RKO (cell line): ENCODE measurements around the gene KCNIP4.

ENCODE experiments used
- DNase-seq: peaks from one replicate; pipeline ENCODE4 v3.0.0-alpha.2; 2016; ENCODE audit warnings: low spot score

KCNIP4 gene

DNA sequence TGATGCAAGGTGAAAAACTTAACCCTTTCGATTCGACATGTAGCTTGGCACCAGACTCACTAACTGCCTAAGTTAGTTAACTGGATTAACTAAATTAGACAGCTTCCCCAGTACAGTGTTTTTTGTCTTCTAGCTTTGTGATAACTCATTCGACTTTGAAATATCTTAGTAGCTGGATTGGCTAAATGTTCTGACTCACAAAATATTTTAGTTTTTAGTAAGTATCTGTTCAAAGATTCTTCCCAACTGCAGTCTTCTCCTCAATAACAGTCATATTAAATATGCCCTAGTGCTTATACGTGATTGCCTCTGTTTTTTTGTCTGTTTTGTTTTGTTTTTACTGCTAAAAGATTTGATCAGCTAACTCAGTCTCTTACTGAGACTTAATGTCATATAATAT, 102.9 kb downstream of the KCNIP4 start:
- no peak for DNase-seq

DNA sequence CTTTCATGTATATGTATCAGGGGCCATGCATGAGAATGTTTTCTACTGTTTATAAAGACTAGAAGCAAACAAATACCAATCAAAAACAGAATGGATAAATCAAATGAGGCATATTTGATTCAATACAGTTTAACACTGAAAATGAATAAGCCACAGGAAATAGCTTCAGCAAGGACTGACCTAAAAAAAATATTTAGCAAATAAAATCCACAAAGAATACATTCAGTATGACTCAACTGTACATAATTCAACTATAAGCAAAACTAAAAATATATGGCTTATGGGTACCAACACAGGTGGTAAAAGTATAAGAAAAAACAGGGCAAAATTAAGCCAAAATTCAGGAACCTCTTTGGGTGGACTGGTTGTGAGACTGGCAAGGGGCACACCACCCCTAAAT, 112.9 kb downstream of the KCNIP4 start:
- DNase-seq = no peak

DNA sequence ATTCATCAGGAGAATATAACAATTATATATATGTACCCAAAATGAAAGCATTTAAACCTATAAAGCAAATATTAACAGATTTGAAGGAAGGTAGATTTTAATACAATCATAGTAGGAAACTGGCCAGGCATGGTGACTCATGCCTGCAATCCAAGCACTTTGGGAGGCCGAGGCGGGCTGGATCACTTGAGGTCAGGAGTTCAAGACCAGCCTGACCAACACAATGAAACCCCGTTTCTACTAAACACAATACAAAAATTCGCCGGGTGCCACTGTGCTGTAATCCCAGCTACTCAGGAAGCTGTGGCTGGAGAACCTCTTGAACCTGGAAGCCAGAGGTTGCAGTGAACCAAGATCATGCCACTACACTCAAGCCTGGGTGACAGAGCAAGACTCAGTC, 118.3 kb downstream of the KCNIP4 start:
- no peak for DNase-seq

DNA sequence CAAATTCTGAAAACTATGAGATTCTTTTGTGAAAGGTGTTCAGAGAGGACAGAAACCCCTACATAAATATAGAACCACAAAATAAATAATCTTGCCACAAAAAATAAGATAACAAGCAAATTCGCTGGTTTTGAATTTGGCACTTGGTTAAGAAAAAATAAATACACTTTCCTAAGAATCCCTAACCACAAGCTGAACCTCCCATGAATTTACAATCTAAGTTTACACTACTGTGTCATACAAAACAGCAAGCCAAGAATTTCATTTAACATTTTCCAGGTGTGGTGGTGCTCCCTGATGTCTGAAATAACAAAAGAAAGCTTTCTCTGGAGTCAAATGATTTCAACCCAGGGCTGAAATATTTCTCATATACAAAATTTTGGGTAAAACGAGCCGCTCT, 121.0 kb downstream of the KCNIP4 start:
- DNase-seq = no peak

DNA sequence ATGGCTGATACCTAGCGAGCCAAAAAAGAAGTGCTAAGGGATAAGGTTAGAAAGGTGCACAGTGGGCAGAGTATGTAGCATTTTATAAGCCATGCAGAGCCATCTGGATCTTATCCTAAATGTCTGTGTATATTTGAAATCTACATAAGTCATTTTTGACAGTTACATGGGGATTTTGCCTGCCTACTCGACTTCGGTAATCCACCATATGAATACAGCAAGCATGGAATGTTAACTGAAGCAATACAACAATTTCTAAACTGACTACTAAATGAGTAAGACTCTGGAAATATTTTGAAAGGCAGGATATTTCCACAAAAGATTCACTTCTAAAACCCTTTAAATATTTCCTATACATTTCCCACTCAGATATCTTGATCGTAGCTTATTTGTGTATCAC, 122.5 kb downstream of the KCNIP4 start:
- no peak for DNase-seq

DNA sequence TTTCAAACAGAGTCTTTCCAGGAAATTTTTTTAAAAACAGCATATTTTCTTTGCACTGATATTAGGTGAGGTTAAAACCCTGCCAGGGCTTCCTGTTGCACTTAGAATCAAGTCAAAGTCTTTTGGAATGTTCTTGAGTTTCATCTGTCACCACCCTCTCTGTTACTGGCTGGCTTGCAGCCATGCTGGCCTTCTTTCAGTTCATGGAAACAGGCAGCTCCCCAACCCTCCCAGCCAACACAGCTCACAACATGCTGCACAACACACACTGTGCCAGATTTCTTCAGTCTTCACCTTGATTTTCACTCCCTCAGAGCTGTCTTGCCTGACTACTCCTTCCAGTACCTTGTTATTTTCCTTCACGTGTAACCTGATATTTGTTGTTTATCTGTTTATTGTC, 129.5 kb downstream of the KCNIP4 start:
- no peak for DNase-seq

DNA sequence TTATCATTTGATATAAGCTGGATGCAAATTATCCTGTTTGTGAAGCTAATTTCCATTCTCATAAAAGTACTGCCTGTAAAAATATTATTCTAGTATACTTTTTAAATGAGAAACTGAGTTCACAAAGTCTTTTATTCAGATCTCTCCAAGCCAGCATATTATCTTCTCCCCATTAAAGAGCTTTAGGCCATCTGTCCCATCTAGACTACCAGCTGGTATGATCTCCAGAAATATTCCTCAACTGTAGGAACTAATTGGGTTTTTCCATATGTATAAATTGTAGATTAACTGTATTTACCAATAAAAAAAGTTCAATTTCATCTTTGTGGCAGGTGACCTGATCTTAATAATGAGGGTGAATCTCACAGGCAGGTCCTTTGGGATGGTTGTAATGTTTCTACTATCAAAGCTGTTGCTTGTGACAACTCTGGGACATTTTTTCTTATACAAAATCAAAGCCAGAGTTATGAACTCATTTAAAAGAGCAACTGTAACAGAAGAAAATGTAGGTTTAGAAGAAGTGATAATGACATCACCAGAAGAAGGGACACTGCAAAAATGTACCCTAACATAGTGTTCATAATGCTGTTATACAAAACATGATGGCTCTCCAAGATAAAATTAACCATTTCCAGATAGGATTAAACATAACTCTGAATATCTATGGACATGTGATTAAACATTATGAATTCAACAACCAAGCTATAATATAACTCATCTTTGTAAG, 132.8 kb downstream of the KCNIP4 start:
- DNase-seq = no peak

DNA sequence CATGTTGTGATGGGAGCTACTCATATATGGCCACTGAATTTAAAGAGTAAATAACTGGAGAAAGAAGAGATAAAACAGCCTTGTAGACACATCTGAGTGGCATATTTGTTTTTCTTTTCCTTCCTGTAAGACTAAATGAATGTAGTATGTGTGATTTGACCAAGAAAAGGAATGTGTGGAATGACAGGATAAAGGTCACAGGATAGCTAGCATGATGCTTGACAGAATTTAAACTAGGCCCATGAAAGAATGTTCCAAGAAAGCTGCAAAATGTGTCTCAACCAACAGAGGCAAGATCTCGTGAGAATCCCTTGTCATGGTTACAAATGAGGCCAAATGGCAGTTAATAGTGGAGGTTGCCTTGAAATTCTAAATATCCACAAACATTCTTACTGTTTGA, 137.0 kb downstream of the KCNIP4 start:
- DNase-seq = no peak

DNA sequence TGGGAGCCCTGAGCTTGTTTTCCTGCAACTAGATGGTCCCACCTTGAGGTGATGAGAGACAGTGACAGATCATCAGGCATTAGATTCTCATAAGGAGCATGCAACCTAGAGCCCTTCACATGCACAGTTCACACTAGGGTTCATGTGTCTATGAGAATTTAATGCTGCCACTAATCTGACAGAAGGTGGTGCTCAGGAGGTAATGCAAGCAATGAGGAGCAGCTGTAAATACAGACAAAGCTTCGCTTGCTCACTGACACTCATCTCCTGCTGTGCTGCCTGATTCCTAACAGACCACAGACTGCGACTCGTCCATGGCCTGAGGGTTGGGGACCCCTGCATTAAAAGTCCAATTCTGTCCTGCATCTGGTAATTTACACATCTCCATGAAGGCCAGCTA, 141.6 kb downstream of the KCNIP4 start:
- DNase-seq = peak; percentile 1

DNA sequence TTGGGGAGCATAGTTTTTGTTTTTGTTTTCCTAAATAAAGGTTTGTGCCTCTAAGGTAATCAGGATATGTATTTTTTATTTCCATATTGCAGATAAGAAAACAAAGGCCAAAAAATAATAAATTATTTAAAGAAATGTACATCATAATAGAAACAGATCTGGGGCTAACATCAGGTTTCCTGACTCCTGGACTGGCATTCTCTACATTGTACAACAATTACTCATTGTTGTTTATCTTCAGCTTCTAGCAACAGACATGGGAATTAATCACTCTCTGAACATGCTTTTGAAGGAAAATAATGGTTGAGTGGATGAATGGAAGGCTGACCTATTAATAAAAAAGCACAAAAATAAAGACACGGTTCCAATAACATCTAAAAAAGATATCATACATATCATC, 146.2 kb downstream of the KCNIP4 start:
- peak; percentile 9 for DNase-seq

DNA sequence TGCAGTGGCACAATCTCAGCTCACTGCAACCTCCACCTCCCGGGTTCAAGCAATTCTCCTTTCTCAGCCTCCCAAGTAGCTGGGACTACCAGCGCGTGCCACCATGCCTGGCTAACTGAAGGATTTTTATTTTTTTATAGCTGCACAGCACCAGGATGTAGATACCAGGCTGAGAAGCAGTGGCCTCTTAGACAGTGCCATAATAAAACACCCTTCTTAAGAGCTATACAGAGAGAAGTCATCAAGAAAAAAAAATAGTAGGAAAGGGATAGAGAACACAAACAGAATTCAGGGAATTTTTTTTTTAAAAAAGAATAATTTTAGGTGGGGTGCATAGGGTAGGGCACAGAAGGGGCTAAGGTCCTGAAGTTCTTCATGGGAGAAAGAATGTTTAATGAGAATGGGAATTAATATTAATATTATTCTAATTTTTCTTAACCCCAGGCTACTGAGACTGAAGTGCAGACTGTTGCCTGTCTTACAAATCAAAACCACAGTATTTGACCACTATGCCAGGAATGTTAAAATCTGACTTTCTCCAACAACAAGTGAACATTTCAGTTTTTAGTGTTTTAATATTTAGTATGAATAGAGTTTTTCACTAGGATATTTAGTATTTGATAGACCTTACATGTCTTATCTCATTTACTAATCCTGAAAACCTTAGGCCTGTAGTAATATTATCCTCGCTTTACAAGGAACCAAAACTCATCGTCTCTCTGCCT, 146.7 kb downstream of the KCNIP4 start:
- no peak for DNase-seq

DNA sequence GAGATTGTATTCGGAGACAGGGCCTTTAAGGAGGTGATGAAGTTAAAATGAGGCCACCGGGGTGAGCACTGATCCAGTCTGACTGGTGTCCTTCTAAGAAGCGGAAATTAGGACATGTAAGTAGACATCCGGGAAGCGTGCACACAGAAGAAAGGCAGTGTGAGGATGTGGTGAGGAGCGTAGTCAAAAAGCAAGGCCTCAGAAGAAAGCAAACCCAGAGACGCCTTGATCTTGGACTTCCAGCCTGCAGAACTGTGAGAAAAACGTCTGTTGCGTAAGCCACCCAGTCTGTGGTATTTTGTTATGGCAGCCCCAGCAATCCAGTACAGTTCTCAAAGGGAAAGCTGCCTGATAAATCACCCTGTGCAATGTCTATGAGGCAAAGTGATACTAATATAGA, 153.5 kb downstream of the KCNIP4 start:
- DNase-seq = no peak

DNA sequence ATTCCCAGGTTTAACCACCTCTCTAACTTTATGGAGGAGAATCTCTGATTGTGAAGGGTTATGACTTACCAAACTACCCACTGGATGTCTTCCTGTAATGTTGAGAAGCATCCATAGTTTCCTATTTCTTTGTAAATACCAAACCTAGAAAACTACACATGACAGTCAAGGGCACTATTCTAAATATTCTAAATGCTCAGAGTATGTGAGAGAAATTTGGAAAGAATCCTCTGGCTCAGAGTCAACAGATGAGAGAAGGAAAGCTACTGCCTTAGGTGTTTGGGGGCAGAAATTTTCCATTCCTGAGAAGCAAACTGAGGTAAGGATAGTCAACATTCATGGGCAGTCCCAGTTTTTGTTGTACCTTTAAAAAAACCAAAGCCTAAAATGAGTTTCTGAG, 155.8 kb downstream of the KCNIP4 start:
- DNase-seq = no peak

DNA sequence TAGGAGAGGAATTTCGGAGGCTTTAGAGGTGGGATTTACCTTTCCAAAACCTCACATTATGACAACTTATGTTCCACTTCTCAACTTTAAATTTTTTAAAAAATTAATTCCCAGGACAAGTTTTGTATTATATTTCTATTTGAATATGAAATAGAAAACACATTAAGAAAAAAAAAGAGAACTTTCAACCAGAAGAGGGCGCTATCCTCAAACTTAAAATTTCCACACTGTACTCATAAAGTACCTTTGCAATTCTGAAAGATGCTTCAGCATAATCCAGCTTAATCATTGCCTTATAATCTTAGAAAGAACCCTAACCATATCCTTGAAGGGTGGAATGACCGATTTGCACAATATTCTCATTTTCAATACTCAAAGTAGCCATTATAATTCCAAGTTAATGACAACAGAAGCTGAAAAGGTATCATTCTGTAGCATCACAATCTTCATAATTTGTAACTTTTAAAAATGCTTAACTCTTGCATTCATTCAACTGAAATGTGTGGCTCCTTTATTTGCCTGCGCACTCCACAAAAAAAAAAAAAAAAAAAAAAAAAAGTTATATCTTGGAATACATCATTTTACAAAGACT, 158.0 kb downstream of the KCNIP4 start:
- DNase-seq = peak; percentile 39

DNA sequence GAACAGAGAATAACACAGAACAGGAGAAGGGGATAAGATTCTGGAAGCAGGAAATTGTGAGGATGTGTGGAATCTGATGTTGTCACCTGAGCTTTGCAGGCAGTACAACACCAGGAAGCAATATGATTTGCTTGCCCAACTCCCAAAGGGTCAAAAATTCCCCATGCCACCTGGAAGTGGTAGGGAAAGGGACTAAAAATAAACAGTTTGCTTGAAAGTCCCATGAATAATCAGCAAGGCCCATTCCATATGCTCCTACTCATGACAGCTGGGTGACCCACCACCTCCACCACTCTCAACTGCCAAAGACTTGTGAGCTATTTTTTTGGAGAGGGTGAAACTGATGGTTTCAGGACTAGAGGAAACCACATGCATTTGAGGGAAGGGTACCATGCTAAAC, 168.4 kb downstream of the KCNIP4 start:
- DNase-seq = no peak

DNA sequence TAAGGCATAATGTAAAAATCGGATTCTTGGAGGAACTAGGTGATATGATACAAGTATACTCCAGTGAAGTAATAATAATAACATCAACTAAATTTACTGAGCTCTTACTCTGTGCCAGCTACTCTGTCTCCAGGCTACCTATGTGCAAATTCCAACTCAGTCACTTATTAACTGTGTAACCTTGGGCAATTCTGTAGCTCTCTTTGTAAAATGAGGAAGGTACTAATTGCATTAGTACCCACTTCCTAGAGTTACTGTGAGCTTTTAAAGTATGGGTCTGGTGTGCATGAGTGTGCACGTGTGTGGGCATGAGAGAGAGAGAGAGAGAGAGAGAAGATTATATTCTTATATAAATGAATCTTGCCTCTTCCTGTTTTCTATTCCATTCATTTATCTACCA, 169.9 kb downstream of the KCNIP4 start:
- DNase-seq = no peak

DNA sequence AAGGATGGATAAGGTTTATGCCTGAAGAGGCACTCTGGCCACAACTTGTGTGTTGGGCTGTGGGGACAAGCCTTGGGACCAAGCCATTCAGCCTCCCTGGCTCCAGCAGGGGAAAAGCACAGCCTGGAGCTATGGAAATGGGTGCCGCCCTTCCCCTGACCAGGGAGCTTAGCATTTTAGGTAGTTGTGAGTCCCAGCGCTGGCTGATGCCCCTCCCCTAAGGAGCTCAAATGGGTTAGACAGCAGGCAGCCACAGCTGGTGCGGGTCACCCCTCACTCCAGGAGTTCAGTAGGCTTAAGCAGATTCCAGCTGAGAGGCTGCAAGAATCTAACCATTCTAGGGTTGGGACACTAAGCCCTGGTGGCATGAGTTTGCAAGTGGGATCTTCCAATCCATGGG, 172.9 kb downstream of the KCNIP4 start:
- DNase-seq = no peak

DNA sequence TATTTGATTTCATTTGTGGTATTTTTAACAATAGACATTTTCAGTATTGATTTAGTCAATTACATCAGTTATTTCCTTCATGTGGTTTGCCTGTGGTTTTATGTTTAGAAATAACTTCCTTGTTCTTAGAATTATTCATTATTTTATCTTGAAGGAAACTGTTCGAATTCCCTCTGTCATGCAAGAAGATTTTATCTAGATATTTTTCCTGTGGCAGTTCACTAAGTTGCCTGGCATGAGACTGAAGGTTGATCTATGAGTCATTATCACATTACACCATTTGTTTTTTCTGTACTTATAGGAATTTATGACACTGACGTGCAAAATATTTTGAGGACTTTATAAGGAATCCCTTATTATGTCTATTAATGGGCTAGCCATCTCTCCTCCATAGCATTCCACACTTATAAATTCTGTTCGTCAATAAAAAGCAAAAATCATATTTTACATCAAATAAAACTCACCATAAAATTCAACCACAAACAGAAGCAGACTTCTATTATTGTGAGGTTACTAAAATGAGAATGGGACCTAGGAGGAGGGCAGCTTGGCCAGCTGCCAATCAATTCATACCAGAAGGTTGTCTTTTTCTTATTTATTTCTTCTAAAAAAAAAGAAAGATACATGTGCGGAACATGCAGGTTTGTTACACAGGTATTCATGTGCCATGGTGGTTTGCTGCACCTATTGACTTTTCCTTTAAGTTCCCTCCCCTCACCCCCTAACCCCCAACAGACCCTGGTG, 179.0 kb downstream of the KCNIP4 start:
- no peak for DNase-seq

DNA sequence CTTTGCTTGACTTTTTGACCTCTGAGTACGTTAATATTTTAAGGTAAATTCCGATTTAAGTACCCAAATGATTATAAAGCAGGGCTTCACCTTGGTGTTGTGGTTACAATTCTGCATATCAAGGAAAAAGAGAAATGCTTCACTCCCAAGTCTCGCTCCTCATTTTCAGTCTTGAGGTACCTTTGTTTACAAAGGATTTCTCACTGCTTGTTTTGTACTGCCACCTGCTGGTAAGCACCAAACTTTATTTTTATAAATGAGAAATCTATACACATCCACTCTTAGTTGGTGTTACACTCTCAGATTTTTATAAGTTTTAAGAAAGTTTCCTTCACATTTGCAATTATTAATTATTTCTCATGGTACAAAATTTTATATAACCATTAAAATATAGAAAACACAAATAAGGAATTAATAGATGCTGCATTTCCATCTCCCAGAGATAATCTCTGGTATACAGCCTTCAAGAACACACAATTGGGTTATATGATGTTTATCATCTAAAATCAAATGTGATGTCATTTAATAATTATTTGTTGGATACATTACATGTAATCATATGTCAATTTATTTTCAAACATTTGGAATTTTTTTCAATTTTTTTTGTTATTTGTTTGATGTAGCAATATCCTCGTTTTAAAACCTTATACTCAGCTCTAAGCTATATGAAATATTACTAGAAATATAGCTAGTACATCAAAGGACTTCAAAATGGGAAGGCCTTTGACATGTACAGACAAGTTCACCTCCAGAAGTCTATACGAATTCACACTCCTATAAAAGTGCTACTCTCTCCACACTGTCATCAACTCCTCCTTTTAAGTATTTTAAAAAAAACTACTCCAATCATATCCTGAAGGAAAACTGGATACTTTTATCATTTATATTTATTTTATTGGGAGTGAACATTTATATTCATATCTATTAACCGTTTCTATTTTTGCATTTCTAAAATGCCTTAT, 179.9 kb downstream of the KCNIP4 start:
- DNase-seq = peak; percentile 69

DNA sequence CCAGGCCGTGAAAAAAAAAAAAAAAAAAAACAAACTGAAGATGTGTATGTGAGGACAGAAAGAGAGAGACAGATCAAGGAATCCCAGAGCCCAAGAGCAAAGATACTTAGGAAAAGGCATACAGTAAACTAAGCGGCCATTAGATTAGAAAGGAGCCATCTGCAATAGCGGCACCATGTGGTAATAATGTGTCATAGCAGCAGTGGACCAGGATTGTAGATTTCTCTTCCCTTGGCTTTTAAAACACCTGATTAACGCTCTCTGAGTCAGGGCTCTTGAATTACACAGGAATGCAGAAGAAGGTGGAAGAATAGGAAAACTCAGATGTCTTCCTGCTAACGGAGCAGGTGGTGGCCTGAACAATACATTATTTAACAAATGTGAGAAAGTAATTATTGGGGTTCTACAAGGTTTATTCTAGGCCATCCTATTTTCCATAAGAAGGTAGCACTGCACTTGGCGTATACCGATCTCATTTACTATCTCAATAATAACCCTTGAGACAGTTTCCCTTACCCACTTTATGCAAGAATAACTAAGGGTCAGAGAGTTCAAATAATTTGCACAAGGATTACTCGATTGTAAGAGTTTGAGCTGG, 182.7 kb downstream of the KCNIP4 start:
- DNase-seq = peak; percentile 57

DNA sequence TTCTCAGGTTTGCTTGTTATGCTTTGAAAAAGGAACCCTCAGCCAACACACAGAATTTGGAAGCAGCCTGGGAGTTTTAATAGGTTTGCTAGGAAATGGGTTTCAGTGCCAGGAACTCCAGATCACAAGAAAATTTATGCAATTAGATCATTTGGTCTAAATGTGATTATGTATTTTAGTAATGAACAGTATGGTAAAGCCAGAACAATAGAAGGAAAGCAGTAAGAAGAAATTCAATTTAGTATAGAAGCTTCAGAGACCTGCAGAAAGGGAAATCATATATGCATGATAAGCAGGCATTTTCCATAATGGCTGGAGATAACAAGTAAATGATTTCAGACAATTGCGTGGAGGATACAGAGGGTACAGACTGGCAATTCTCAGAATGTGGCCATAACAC, 184.7 kb downstream of the KCNIP4 start:
- no peak for DNase-seq
